ENCODE data around the gene CDC42BPA.

CDC42BPA gene

DNA sequence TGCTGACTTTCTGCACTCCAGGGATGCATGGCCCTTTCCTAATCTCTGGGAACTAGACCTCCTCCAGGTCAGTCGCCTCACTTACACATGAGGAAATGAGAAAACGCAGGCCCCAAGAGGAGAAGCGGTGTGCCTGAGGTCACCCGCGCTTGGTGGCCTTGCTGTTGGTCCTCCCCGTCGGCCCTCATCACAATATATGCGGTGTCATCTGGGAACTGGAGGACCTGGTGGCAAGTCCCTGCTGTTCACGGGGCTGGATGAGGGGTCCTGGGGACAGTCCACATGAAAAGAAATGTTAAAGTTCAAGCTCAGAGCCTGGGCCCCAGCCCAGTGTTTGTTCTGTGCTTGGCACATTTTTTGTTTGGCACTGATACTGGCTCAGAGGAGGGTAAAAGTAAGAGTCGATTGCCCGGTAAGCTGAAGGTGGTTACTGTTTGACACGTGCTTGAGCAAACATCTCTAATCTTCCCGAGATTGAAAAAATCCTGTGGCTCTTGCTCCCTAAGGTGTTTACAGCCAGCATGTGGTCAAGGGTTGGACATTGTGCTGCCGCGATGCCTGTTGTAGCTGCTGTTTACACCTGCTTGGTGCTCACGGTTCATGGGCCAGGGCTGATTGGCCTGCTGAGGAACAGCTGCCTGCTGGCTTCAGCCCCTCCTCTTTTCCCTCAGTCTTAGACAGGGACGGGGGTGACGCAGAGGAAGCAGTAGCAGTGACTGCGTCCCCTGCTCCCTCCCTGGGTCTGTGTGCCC lies 373.0 kb downstream of the CDC42BPA start:
- TF ChIP-seq, protein P1, sequence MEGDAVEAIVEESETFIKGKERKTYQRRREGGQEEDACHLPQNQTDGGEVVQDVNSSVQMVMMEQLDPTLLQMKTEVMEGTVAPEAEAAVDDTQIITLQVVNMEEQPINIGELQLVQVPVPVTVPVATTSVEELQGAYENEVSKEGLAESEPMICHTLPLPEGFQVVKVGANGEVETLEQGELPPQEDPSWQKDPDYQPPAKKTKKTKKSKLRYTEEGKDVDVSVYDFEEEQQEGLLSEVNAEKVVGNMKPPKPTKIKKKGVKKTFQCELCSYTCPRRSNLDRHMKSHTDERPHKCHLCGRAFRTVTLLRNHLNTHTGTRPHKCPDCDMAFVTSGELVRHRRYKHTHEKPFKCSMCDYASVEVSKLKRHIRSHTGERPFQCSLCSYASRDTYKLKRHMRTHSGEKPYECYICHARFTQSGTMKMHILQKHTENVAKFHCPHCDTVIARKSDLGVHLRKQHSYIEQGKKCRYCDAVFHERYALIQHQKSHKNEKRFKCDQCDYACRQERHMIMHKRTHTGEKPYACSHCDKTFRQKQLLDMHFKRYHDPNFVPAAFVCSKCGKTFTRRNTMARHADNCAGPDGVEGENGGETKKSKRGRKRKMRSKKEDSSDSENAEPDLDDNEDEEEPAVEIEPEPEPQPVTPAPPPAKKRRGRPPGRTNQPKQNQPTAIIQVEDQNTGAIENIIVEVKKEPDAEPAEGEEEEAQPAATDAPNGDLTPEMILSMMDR (conservative IDR thresholded peaks at IDR 0.05; ENCODE audit: control insufficient read depth, insufficient read depth, low read depth, low read length) = no peak
- DNase-seq (ENCODE audit: low read depth) = no peak

DNA sequence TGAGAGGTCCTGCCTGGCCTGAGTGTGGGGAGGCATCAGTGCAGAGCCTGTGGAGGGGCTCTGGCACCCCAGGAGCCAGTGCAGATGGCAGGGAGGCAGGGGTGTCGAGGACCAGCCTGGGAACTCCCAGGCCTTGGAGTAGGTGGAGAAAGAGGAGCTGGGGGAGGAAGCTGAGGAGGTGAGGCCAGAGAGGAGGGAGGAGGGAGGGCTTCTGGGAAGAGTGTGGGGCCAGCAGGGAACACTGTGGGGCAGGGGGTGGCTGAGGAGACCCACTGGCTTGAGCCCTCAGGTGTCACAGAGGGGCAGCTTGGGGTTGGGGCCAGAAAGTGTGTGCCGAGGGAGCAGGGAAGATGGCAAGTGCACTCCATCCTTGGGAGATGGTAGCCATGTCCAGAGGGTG lies 374.4 kb downstream of the CDC42BPA start:
- TF ChIP-seq, protein P1 (conservative IDR thresholded peaks at IDR 0.05; ENCODE audit: control insufficient read depth, insufficient read depth, low read depth, low read length) = no peak
- no peak for DNase-seq (ENCODE audit: low read depth)

More for the DNA sequence above, 373.0 kb downstream of the CDC42BPA start:
- H3K4me3 ChIP-seq (ENCODE audit: control insufficient read depth, low read depth, low read length) = no peak overlapping the region

DNA sequence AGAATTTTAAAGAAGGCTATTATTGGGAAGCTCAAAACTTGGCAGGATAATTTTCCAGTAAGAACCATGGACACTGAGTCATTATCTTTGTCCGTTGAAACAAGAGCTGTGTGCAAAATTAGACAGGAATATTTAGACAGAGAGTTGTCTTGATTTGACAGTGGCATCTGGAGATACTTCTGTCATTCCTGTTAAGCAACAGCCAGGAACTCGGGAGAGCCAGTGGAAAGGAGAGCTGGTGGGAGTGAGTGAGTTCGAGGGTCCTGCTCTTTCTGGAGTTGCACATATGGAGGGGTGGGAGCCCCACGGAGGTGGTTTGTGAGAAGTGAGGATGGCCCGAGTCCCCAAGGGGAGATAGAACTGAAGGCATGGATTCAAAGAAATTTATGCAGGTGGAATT lies 375.1 kb downstream of the CDC42BPA start:
- no peak overlapping the region for H3K4me3 ChIP-seq (ENCODE audit: control insufficient read depth, low read depth, low read length)
- DNase-seq (ENCODE audit: low read depth) = peak; percentile 33
- TF ChIP-seq, protein P1 (conservative IDR thresholded peaks at IDR 0.05; ENCODE audit: control insufficient read depth, insufficient read depth, low read depth, low read length) = no peak

More for the DNA sequence above, 374.4 kb downstream of the CDC42BPA start:
- no peak overlapping the region for H3K4me3 ChIP-seq (ENCODE audit: control insufficient read depth, low read depth, low read length)

DNA sequence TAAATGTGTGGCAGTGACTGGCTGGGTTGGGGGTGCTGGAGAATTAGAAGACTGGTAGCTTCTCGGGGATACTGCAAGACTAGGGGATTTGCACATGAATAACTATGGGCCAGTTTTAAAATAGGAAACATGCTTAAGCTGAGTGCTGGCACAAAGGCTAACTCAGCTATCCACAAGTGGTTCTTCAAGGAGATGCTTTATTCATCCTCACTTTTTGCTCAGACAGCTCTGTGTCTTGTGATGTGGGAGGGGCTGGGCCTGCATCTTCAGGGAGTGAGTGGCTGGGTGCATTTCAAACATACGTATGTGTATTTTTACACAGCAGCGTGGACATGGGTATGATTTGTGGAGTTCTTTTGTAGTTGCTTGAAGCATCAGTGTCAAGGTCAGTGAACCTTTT lies 375.9 kb downstream of the CDC42BPA start:
- TF ChIP-seq, protein P1 (conservative IDR thresholded peaks at IDR 0.05; ENCODE audit: control insufficient read depth, insufficient read depth, low read depth, low read length) = no peak
- DNase-seq (ENCODE audit: low read depth) = peak; percentile 11
- no peak overlapping the region for H3K4me3 ChIP-seq (ENCODE audit: control insufficient read depth, low read depth, low read length)

DNA sequence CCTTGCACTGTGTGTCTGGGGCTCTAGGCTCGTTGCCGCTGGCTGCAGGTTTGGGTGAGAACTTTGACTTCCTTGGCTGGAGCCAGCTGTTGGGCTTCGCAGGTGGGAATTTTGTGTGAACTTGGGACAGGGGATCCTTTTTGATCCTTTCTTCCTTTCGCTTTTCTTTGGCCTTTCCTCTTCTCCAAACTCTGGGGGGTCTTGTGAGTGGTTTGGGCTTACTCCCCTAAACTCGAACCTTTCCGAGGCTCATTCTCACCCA lies 377.6 kb downstream of the CDC42BPA start:
- H3K4me3 ChIP-seq (ENCODE audit: control insufficient read depth, low read depth, low read length) = peak overlapping the region; percentile 68
- TF ChIP-seq, protein P1 (conservative IDR thresholded peaks at IDR 0.05; ENCODE audit: control insufficient read depth, insufficient read depth, low read depth, low read length) = no peak
- no peak for DNase-seq (ENCODE audit: low read depth)

DNA sequence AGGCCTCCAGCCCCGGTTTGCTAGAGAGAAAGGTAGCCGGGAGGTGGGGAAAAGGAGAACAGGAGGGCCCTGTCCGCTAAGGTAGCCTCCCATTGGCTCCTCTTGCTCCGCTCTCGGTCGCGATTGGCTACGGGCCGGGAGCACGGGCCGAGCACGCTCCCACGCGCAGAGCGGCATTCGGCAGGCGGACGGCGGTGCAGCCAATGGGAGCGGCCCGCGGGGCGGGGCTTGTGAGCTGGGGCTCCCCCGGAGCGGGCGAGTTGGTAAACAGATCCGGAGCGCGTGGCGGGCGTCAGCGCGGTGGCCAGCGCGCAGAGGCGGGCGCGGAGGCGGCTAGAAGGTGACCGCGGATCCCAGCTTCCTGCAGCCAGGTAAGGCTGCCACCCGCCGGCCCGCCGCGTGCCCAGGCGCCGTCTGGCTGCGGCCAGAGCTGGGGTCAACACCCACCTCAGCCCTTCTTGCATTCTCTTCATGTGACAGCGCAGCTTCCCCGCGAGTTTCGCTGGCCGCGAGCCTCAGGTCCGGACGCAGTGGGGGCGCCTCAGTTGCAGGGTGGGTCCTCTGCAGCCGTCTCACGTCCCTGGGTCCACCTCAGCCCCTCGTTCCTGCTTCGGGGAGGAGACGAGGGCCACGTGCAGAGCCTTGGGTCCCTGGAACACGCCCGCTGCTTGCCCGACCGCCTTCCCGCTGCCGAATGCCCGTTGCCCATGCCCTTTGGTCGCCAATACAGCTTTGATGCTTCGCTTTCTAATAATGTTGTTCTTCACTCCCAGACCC lies 378.1 kb downstream of the CDC42BPA start, which contains the start of gene COQ8A:
COQ8A (plus strand) TSS at position 266 of the 777 bp plus-strand sequence. CDS start 21,092 bp downstream, outside the sequence.
- peak within 1 kb of the TSS; percentile 70 for H3K4me3 ChIP-seq (ENCODE audit: control insufficient read depth, low read depth, low read length)
- peak; percentile 99 for DNase-seq (ENCODE audit: low read depth)
- TF ChIP-seq, protein P1 (conservative IDR thresholded peaks at IDR 0.05; ENCODE audit: control insufficient read depth, insufficient read depth, low read depth, low read length) = no peak
